Mesenchymal stem cell (in vitro differentiated cells and primary cell): ENCODE measurements around the gene ABCC6.
"Not testable (repeated sequence)": the region's sequence is repeated elsewhere in the genome, so short reads cannot be mapped to it uniquely, and the experiment has no call there.

ENCODE experiments used
- DNase-seq: peaks from one replicate; pipeline ENCODE4 v3.0.0-alpha.2; 2013
- H2AFZ ChIP-seq: one replicate; pipeline ENCODE4 v1.6.1; 2013; ENCODE audit warnings: low read depth, mild to moderate bottlenecking, control low read depth, inconsistent platforms, low read length, moderate library complexity
- H2AK5ac ChIP-seq: 2 replicates; pipeline ENCODE4 v1.6.1; 2013; ENCODE audit warnings: low read length, moderate library complexity, mild to moderate bottlenecking, inconsistent platforms; ENCODE audit not compliant: severe bottlenecking
- H2BK120ac ChIP-seq: one replicate; pipeline ENCODE4 v1.6.1; 2013; ENCODE audit warnings: low read depth, mild to moderate bottlenecking, inconsistent platforms, low read length, moderate library complexity
- H2BK12ac ChIP-seq, 2 experiments: one replicate each; pipeline ENCODE4 v1.6.1; 2013; ENCODE audit warnings: inconsistent platforms in 2 of 2, low read length in 2 of 2, mild to moderate bottlenecking in 2 of 2, moderate library complexity in 2 of 2, control low read depth in 1 of 2
- H2BK15ac ChIP-seq: one replicate; pipeline ENCODE4 v1.6.1; 2013; ENCODE audit warnings: mild to moderate bottlenecking, low read depth, inconsistent platforms; ENCODE audit not compliant: poor library complexity, severe bottlenecking
- H2BK5ac ChIP-seq: 2 replicates; pipeline ENCODE4 v1.6.1; 2013; ENCODE audit warnings: low read depth, mild to moderate bottlenecking, low read length, control low read depth, inconsistent platforms; ENCODE audit not compliant: poor library complexity, severe bottlenecking
- H3K14ac ChIP-seq, 2 experiments: one replicate each; pipeline ENCODE4 v1.6.1; 2013; ENCODE audit warnings: inconsistent platforms in 2 of 2, low read length in 2 of 2, control low read depth in 1 of 2, mild to moderate bottlenecking in 1 of 2, moderate library complexity in 1 of 2
- H3K18ac ChIP-seq, 2 experiments: one replicate each; pipeline ENCODE4 v1.6.1; 2013; ENCODE audit warnings: inconsistent platforms in 2 of 2, low read length in 2 of 2, control low read depth in 1 of 2, low read depth in 1 of 2, mild to moderate bottlenecking in 1 of 2
- H3K23ac ChIP-seq, 2 experiments: one replicate each; pipeline ENCODE4 v1.6.1; 2013; ENCODE audit warnings: inconsistent platforms in 2 of 2, low read length in 2 of 2, mild to moderate bottlenecking in 2 of 2, moderate library complexity in 2 of 2, control low read depth in 1 of 2
- H3K27ac ChIP-seq: 2 replicates; pipeline ENCODE4 v1.5.1; 2013; ENCODE audit warnings: mild to moderate bottlenecking, moderate library complexity, low read length, control low read depth, inconsistent platforms; ENCODE audit not compliant: poor library complexity, severe bottlenecking
- H3K27me3 ChIP-seq, 2 experiments: 2 replicates each; pipeline versions ENCODE4 v1.6.1 to v1.7.0; 2013; ENCODE audit warnings: low read length in 2 of 2, mild to moderate bottlenecking in 2 of 2, moderate library complexity in 2 of 2, control low read depth in 1 of 2, inconsistent platforms in 1 of 2; ENCODE audit not compliant: control insufficient read depth in 1 of 2, insufficient read depth in 1 of 2
- H3K36me3 ChIP-seq, 2 experiments: 2 replicates each; pipeline versions ENCODE4 v1.6.1 to v1.7.0; 2013; ENCODE audit warnings: low read length in 2 of 2, control low read depth in 1 of 2, inconsistent platforms in 1 of 2, low read depth in 1 of 2, mild to moderate bottlenecking in 1 of 2; ENCODE audit not compliant: insufficient read depth in 2 of 2, control insufficient read depth in 1 of 2
- H3K4ac ChIP-seq, 2 experiments: one replicate each; pipeline ENCODE4 v1.6.1; 2013; ENCODE audit warnings: inconsistent platforms in 2 of 2, low read length in 2 of 2, mild to moderate bottlenecking in 2 of 2, moderate library complexity in 2 of 2, control low read depth in 1 of 2, low read depth in 1 of 2
- H3K4me1 ChIP-seq: 2 replicates; pipeline ENCODE4 v1.6.1; 2013; ENCODE audit warnings: low read depth, low read length, control low read depth; ENCODE audit not compliant: control insufficient read depth, insufficient read depth
- H3K4me2 ChIP-seq: 2 replicates; pipeline ENCODE4 v1.6.1; 2013; ENCODE audit warnings: low read length, mild to moderate bottlenecking, inconsistent platforms; ENCODE audit not compliant: poor library complexity, severe bottlenecking
- H3K4me3 ChIP-seq, 2 experiments: 2 replicates each; pipeline versions ENCODE4 v1.5.1 to v1.7.0; 2013; ENCODE audit warnings: low read length in 2 of 2, mild to moderate bottlenecking in 2 of 2, control low read depth in 1 of 2, low read depth in 1 of 2; ENCODE audit not compliant: insufficient read depth in 1 of 2
- H3K79me1 ChIP-seq: replicated peaks from 2 replicates; pipeline ENCODE4 v1.6.1; 2013; ENCODE audit warnings: mild to moderate bottlenecking, control low read depth, low read length, inconsistent platforms; ENCODE audit not compliant: poor library complexity, severe bottlenecking
- H3K9ac ChIP-seq: 2 replicates; pipeline ENCODE4 v1.7.0; 2013; ENCODE audit warnings: mild to moderate bottlenecking, low read length, moderate library complexity
- H3K9me3 ChIP-seq: 2 replicates; pipeline ENCODE4 v1.7.0; 2013; ENCODE audit warnings: mild to moderate bottlenecking, low read length; ENCODE audit not compliant: control insufficient read depth
- H4K8ac ChIP-seq: one replicate; pipeline ENCODE4 v1.6.1; 2013; ENCODE audit warnings: inconsistent platforms, mild to moderate bottlenecking, low read length, moderate library complexity
- H4K91ac ChIP-seq: one replicate; pipeline ENCODE4 v1.6.1; 2013; ENCODE audit warnings: mild to moderate bottlenecking, low read length, inconsistent platforms
- WGBS: methylation state at CpG from one replicate; pipeline ENCODE4 v1.1.7; 2013; ENCODE audit warnings: mixed read lengths; 5-methylcytosine and 5-hydroxymethylcytosine counted together

Gene ABCC6

GRCh38 chr16:16240667-16241066, 17.4 kb upstream of the ABCC6 start:
- H3K36me3 ChIP-seq, H4K8ac ChIP-seq, H3K23ac ChIP-seq, DNase-seq, H2BK5ac ChIP-seq, H3K4me2 ChIP-seq, H3K27ac ChIP-seq, H4K91ac ChIP-seq, H3K18ac ChIP-seq, H3K4me3 ChIP-seq, H3K9ac ChIP-seq, H3K79me1 ChIP-seq, H3K27me3 ChIP-seq, H2BK15ac ChIP-seq, H3K4me1 ChIP-seq, H2AK5ac ChIP-seq, H3K14ac ChIP-seq, H2BK120ac ChIP-seq, H3K4ac ChIP-seq, H3K9me3 ChIP-seq, H2BK12ac ChIP-seq, H2AFZ ChIP-seq: not testable (repeated sequence)
- WGBS = 100% methylated on average over 2 of the region's 4 CpGs

DNA sequence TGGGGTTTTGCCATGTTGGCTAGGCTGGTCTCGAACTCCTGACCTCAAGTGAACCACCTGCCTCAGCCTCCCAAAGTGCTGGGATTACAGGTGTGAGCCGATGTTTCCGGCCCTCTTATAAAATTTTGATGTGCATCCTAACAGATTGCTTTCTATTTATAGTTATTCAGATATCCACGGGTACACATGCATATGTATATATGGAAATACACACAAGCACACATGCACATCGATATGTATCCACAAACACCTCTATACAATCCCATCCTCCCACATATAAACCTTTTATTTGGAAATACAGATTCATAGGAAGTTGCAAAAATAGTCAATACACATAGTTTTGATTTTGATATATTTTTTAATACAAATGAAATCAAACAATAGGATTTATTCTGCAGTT, 14.4 kb upstream of the ABCC6 start:
- not testable (repeated sequence) for H2AFZ ChIP-seq, H3K14ac ChIP-seq, H3K4me2 ChIP-seq, H3K9me3 ChIP-seq, H4K91ac ChIP-seq, H4K8ac ChIP-seq, H2BK5ac ChIP-seq, H3K27me3 ChIP-seq, H3K79me1 ChIP-seq, DNase-seq, H3K23ac ChIP-seq, H2BK12ac ChIP-seq, H3K18ac ChIP-seq, H2BK15ac ChIP-seq, H2AK5ac ChIP-seq, H3K4me3 ChIP-seq, H3K27ac ChIP-seq, H2BK120ac ChIP-seq, H3K4ac ChIP-seq, H3K4me1 ChIP-seq, H3K36me3 ChIP-seq, H3K9ac ChIP-seq
- no CpG with 5 or more reads among the region's 5 CpGs for WGBS

DNA sequence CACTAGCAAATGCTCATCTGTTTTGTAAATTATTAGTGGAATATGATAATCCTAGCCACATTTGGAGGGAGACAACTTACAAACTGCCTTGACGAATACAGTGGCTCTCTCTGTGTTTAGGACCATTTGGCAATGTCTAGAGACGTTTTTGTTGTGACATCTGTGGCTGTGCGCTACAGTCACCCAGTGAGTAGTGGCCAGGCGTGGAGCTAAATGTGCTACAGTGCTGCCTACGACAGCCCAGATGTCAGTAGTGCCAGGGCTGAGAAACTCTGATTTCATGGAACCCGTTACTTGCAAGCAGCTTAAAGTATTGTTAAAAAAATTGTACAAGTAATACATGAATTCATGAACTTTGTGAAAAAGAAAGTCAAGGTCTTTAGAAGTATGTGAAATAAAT, 13.8 kb upstream of the ABCC6 start:
- not testable (repeated sequence) for H2AFZ ChIP-seq, H2AK5ac ChIP-seq, H3K27ac ChIP-seq, H3K4me2 ChIP-seq, H3K23ac ChIP-seq, H3K14ac ChIP-seq, H3K79me1 ChIP-seq, DNase-seq, H4K91ac ChIP-seq, H3K4me1 ChIP-seq, H3K36me3 ChIP-seq, H3K27me3 ChIP-seq, H3K4ac ChIP-seq, H3K4me3 ChIP-seq, H3K18ac ChIP-seq, H3K9ac ChIP-seq, H4K8ac ChIP-seq, H2BK15ac ChIP-seq, H3K9me3 ChIP-seq, H2BK5ac ChIP-seq, H2BK120ac ChIP-seq, H2BK12ac ChIP-seq
- 89% methylated on average over 4 of the region's 6 CpGs for WGBS

- H3K9ac ChIP-seq, H4K8ac ChIP-seq, H2AFZ ChIP-seq, H3K14ac ChIP-seq, DNase-seq, H2BK5ac ChIP-seq, H3K4me2 ChIP-seq, H2AK5ac ChIP-seq, H3K79me1 ChIP-seq, H3K27me3 ChIP-seq, H3K4ac ChIP-seq, H3K9me3 ChIP-seq, H3K4me3 ChIP-seq, H2BK12ac ChIP-seq, H3K23ac ChIP-seq, H3K27ac ChIP-seq, H3K18ac ChIP-seq, H3K4me1 ChIP-seq, H4K91ac ChIP-seq, H2BK120ac ChIP-seq, H3K36me3 ChIP-seq, H2BK15ac ChIP-seq: not testable (repeated sequence)
- WGBS = no CpG with 5 or more reads among the region's 39 CpGs
Measured at GRCh38 chr16:16232692-16233061, 9.4 kb upstream of the ABCC6 start.
